NCI-H774 (cell line): ENCODE results near the gene IGSF21.

ENCODE experiments used
- DNase-seq: peaks from one replicate; lab custom pipeline; 2025; lab: John Stamatoyannopoulos, UW

Gene IGSF21

GRCh38 chr1:18217398-18218043 lies 109.9 kb downstream of the IGSF21 start:
- no peak for DNase-seq

DNA sequence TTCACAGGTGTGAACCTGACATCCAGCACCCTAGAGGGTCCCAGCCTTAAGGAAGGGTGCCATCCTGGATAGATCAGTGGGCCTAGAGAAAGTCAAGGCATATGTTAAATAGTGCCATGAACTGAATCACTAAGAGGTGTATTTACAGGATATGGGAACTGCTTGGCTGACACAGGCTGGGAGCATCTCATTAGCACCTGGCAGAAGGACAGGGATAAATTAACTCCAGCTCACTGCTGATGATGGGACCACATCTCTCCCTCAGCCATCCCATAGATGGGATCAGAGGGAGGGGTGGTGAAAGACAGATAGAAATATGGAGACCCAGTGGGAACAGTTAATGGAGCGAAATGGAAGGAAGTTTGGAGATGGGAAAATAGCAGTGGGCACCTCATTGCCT lies 122.0 kb downstream of the IGSF21 start:
- DNase-seq: no peak

DNA sequence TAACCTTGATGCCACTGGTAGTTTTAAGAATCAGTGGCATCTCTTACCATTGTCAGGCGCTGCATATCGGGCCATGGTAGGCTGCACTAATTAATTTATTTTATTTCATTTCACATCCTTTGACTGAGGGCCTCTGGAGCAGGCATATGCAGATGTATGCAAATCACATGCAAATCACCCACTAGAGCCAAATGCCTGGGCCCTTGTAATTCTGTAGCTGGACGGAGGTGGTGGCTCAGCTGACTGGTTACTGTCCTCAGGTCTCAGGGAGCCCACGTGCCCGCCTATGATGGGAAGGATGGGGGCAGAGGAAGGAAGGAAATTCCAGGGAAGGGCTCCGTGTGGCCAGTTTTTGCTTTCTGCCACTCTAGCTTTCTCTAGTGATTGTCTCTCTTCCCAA lies 122.7 kb downstream of the IGSF21 start:
- no peak for DNase-seq

GRCh38 chr1:18230840-18231239 lies 123.2 kb downstream of the IGSF21 start:
- DNase-seq: no peak

DNA sequence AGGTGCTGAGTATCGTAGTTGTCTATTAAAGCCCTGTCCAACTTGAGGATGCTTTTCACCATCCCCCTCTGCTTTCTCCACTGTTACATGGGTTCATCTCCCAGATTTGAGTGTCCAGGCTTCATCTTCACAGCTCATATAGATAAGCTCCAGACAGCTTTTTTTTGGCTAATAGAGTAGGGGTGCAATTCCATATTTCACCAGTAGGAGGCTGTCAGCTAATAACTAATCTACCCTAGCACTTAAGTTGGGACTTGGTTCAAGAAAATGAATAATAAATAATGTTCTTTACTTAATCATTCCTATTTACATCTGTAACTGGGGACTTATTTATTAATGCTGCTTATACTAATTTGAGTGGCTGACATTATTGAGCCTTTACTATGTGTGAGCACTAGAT lies 124.5 kb downstream of the IGSF21 start:
- DNase-seq: no peak

- no peak for DNase-seq
Observed at GRCh38 chr1:18233176-18233864, 125.7 kb downstream of the IGSF21 start.

DNA sequence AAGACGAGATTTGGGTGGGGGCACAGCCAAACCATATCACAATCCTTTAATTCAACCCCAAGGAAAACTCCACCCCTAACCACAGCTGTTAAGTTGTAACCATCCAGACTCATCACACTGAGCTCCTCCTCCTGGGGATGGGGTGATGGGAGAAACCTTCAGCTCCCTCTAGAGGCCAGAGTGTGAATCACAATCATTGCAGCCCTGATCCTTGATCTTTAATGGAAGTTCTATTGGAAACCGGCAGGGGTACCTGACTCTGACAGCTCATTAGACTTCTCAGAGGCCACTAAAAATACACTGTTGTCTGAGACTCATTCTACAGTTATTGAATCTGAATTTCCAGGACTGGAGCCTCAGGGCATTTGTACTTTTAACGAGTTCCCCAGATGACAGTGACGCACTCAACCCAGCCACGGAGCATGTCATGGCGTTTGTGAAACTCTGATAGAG lies 127.2 kb downstream of the IGSF21 start:
- no peak for DNase-seq

DNA sequence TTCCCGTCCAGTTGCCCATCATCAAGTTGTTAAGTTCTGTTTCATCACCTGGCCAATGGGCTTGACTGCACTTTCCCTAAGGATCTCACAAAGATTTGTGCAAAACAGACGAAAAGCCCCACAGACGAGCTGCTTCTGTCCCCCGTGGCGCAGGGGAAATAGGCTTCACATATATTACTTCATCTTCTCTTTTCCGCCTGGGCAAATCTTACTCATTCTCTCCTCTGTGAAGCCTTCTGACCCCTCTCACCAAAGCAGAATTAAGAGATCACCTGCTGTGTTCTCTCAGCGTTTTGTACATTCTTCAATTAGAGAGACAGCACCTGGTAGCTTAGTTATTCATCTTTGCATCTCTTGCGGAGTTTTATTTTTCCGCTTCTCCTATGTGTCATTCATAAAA lies 129.8 kb downstream of the IGSF21 start:
- no peak for DNase-seq

DNA sequence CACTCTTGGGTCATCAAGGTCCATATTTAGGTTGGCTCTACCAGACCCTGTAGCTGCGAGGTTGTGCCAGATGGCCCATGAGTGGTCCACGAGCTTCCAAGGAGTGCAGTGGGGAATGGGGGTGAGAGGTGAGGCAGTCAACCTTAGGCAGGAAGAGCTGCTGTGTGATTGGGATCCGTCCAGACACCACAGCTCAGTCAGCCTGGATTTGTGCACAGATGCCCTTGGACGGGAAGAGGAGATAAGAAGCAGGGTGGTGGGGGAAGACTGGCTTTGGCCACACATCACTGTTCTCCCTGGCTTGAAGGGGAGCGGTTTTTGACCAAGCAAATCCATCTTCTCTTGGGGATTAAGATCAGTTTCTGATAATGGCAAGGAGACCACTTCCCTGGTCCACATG lies 130.6 kb downstream of the IGSF21 start:
- DNase-seq: no peak

DNA sequence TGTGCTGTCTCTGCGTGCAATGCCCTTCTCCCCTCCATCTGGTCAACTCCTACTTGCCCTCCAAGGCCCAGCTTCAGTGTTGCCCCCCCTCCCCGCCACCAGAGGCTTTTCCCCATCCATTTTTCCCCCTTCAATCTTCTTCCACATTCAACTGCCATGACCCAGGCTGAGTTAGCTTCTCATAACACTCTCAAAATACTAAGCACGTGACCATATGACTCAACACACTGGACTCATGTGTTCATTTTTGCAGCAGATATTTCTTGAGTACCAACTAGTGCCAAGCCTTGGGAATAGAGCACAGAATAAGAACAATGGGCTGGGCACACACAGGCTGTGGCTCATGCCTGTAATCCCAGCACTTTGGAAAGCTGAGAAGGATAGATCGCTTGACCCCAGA lies 132.1 kb downstream of the IGSF21 start:
- no peak for DNase-seq

- no peak for DNase-seq
Observed at GRCh38 chr1:18240906-18241305, 133.3 kb downstream of the IGSF21 start.

GRCh38 chr1:18241891-18242290 lies 134.3 kb downstream of the IGSF21 start:
- DNase-seq: no peak

DNA sequence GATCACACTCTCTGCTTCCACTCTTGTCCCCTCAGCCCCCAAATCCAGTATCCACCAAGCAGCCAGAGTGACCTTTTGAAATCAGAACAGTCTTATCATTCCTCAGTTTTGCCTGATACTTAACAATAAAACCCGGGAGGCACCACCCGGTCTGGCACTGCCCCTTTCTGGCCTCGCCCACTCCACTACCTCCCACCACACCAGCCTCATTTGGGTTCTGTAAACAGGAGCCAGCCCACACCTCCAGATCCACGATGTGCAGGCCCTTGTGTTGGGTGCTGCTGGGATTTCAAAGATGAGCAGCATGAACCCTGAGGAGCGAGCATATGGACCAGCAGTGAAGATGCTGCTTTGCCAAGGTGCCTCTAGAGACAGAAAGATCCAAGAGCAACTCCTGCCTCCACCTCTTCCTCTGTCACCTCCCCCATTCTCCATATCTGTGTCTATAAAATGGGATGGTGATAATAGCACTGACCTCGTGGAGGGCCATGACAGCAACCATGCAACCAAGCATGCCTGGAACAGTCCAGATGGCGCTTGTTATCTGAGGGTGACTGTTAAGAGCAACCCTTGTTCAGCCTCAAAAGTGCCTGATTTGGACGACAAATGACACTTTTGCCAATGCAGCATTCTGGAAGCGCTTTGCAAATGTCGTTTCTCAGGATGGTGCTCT lies 136.0 kb downstream of the IGSF21 start:
- DNase-seq: no peak

- no peak for DNase-seq
Observed at GRCh38 chr1:18244762-18245161, 137.2 kb downstream of the IGSF21 start.

- no peak for DNase-seq
Observed at GRCh38 chr1:18245647-18246046, 138.0 kb downstream of the IGSF21 start.

DNA sequence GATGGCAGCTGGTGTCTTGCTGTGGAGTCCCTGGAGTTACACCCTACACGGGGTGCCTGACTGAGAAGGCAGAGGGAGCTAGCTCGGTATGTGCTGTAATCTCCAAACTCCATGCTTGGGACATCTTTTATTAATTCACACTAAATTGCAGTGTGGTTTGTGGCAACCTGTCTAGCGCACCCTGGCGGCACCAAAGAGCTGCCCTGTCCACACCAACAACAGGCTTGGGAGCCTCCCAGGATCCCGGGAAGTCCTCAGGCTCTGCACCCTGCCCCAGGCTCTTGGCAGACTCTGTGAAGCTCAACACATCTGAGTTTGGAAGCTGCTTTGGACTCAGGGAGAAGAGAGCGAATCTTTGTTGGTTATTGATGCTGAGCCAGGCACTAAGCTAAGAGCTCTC lies 138.9 kb downstream of the IGSF21 start:
- no peak for DNase-seq

- no peak for DNase-seq
Observed at GRCh38 chr1:18247151-18247550, 139.6 kb downstream of the IGSF21 start.

- no peak for DNase-seq
Observed at GRCh38 chr1:18249631-18250030, 142.0 kb downstream of the IGSF21 start.

GRCh38 chr1:18253093-18253492 lies 145.5 kb downstream of the IGSF21 start:
- DNase-seq: no peak

GRCh38 chr1:18256282-18257235 lies 149.0 kb downstream of the IGSF21 start:
- DNase-seq: no peak

DNA sequence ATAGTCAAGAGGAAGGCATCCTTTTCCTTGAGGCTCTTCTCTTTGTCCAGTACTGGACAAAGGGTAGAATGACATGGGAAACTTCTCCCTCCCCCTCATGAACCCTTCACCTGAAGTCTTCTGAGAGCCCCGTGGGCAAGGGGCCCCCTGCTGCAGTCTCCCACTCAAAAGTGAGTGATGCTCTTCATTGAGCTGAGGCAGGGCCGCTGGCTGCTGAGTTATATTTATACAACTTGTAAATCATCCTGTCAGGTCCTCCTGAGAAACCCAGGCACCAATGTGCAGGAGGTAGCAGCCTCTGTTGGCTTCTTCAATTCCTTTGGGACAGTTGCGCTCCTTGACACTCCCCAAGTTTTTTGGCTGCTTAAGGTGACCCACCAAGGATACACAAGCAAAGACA lies 150.2 kb downstream of the IGSF21 start:
- no peak for DNase-seq

GRCh38 chr1:18261891-18262290 lies 154.3 kb downstream of the IGSF21 start:
- DNase-seq: no peak
